Progenitor cell of endocrine pancreas (in vitro differentiated cells): ENCODE results near the gene STK36. TPM values are rescaled to one million over a fixed set of nuclear protein-coding genes. Genes with fewer than 3 reads are reported as not detected.

Source experiments
- DNase-seq: peaks from one replicate; pipeline ENCODE4 v3.0.0; 2021; ENCODE audit warnings: low spot score; ENCODE audit not compliant: unreplicated experiment
- H3K27ac Mint-ChIP-seq: 2 replicates; pipeline ENCODE4 v1.8.0; 2021; ENCODE audit warnings: mild to moderate bottlenecking, moderate library complexity, mixed read lengths
- H3K27me3 Mint-ChIP-seq: 2 replicates; pipeline ENCODE4 v1.8.0; 2021; ENCODE audit warnings: mixed read lengths
- H3K36me3 Mint-ChIP-seq: 2 replicates; pipeline ENCODE4 v1.8.0; 2022; ENCODE audit warnings: mixed read lengths; ENCODE audit not compliant: insufficient read depth
- H3K4me1 Mint-ChIP-seq: 2 replicates; pipeline ENCODE4 v1.8.0; 2021; ENCODE audit warnings: low read depth, mixed read lengths
- H3K4me3 Mint-ChIP-seq: 2 replicates; pipeline ENCODE4 v1.8.0; 2021; ENCODE audit warnings: low read depth, mild to moderate bottlenecking, moderate library complexity, mixed read lengths
- H3K9me3 Mint-ChIP-seq: 2 replicates; pipeline ENCODE4 v1.8.0; 2021; ENCODE audit warnings: low read depth, mixed read lengths
- total RNA-seq: library from RNA; stranded (reverse); gene quantifications from 2 replicates; pipeline ENCODE4 v1.2.1, GENCODE V29; 2021
- TF ChIP-seq, protein P1 (sequence below): fragments of 200-600 bp; sonication (generic); IDR thresholded peaks from one replicate; pipeline ENCODE4 v1.5.0; 2021; ENCODE audit warnings: antibody characterized with exemption, mild to moderate bottlenecking; ENCODE audit not compliant: unreplicated experiment

STK36 gene
- total RNA-seq, 1 donor from 2014 or later = 137 TPM

DNA sequence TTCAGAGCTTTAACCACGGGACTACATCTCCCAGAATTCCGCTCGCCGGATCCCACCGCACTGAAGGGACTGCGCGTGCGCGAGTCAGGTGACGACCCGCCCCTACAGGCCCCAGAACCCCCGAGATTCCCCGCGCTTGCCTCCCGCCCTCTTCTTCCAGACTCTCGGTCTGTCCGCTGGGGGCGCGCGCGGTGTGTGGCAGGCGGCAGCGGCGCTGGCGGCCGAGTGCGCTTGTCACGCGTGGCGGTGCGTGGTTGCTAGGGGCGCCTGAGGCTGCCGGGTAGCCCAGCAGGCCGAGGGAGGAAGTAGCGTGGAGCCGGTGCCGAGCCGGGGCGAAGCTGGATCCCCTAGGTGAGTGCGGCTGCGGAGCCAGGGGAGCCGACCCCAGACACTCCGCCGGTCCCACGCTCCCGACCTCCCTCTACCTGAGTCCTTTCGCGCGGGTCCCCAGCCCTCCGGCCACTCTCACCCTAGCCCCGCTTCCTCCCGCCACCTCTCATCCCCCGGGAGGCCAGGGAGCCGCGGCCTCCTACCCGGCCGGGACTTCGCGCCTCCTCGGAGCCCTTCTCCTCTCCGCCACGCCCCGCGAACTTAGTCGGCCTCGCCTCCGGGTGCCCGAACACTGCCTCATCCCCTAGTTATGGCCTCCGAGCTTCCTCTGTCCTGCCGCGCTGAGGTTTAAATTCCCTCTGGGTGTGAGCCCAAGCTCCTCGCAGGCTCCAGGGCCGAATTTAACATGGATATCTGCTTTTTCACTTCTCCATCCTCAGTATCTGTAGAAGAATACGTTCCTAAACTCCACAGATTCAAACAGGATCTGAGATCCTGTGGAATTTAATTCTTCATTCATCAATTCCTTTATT is 39.0 kb downstream of the STK36 start, which contains the start of gene TTLL4:
Gene TTLL4, plus strand, starts transcription at position 149 of the 863 bp plus-strand sequence. CDS start 26,842 bp downstream, outside the sequence.
- Mint-ChIP-seq H3K9me3 (no peaks in the 10 kb centered on the region), H3K27ac (peak within 1 kb of the TSS; percentile 99), H3K4me3 (peak within 1 kb of the TSS; percentile 96), H3K4me1 (peaks cover 12% of the 10 kb centered on the region), H3K27me3 (no peaks in the 10 kb centered on the region), H3K36me3 (peaks cover 1% of the 10 kb centered on the region)
- DNase-seq = peak; percentile 99
- TF ChIP-seq, protein P1, sequence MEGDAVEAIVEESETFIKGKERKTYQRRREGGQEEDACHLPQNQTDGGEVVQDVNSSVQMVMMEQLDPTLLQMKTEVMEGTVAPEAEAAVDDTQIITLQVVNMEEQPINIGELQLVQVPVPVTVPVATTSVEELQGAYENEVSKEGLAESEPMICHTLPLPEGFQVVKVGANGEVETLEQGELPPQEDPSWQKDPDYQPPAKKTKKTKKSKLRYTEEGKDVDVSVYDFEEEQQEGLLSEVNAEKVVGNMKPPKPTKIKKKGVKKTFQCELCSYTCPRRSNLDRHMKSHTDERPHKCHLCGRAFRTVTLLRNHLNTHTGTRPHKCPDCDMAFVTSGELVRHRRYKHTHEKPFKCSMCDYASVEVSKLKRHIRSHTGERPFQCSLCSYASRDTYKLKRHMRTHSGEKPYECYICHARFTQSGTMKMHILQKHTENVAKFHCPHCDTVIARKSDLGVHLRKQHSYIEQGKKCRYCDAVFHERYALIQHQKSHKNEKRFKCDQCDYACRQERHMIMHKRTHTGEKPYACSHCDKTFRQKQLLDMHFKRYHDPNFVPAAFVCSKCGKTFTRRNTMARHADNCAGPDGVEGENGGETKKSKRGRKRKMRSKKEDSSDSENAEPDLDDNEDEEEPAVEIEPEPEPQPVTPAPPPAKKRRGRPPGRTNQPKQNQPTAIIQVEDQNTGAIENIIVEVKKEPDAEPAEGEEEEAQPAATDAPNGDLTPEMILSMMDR = peak; percentile 93

DNA sequence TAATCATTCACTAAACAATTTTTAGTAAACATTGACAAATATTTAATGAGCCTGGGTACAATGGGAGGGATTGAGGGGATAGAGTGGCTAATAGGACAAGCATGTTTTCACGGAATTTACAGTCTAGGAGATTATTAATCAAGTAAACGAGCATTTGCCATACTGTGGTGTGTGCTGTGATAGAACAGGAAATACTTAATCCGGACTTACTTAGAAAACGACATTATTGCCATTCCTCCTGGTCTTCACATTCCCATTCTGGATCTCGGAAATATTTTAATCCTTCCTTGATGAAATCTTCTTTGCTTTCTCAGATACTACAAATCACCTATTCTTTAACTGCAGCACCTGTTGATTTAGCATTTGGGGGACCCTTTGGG is 39.7 kb downstream of the STK36 start:
- Mint-ChIP-seq H3K27me3 (no peaks in the 10 kb centered on the region), H3K9me3 (no peaks in the 10 kb centered on the region), H3K27ac (peak overlapping the region; percentile 99), H3K36me3 (peaks cover 2% of the 10 kb centered on the region), H3K4me1 (peaks cover 12% of the 10 kb centered on the region), H3K4me3 (peak overlapping the region; percentile 96)
- TF ChIP-seq, protein P1 = no peak
- DNase-seq = no peak

DNA sequence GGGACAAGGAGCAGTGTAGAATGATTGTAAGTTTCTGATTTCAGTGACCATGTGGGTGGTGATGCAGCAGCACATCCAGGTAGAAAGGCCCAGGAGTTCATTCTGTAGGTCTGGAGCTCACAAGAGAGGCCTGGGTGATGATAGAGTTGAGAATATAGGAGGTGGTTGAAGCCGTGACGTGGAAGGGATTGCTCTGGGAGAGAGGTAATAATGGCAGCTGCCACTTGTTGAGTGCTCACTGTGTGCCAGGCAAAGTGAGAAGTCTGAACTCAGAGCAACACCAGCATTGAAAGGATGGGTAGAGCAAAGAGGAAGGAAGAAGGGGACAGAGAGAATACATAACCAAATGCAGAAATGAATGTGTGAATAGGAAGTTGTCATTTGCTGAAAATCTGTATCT is 42.0 kb downstream of the STK36 start:
- H3K9me3 Mint-ChIP-seq = no peaks in the 10 kb centered on the region
- peaks cover 12% of the 10 kb centered on the region for H3K4me1 Mint-ChIP-seq
- peaks cover 6% of the 10 kb centered on the region for H3K36me3 Mint-ChIP-seq
- H3K27ac Mint-ChIP-seq = no peak overlapping the region
- TF ChIP-seq, protein P1 = no peak
- H3K27me3 Mint-ChIP-seq = no peaks in the 10 kb centered on the region
- H3K4me3 Mint-ChIP-seq = no peak overlapping the region
- no peak for DNase-seq

DNA sequence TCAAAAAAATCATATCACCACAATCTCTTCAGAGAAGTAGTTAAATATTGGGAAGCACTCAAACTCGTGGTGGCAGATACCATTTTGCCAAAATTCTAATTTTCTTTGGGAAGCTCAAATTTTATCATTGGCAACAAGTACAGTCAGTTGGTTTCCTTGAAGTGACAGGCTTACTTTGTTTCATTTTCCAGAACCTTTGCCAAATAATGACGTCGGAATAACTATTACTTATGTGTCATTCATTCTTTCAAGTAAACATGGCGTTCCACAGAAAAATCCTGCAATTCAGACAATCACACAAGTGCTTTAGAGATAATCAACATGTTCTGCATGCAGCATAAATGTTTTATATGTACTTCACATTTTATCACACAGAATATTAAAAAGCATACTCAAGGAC is 44.2 kb downstream of the STK36 start:
- TF ChIP-seq, protein P1 = no peak
- H3K4me3 Mint-ChIP-seq = no peak overlapping the region
- H3K36me3 Mint-ChIP-seq = peaks cover 9% of the 10 kb centered on the region
- H3K27me3 Mint-ChIP-seq = no peaks in the 10 kb centered on the region
- no peaks in the 10 kb centered on the region for H3K9me3 Mint-ChIP-seq
- peaks cover 18% of the 10 kb centered on the region for H3K4me1 Mint-ChIP-seq
- no peak overlapping the region for H3K27ac Mint-ChIP-seq
- no peak for DNase-seq

DNA sequence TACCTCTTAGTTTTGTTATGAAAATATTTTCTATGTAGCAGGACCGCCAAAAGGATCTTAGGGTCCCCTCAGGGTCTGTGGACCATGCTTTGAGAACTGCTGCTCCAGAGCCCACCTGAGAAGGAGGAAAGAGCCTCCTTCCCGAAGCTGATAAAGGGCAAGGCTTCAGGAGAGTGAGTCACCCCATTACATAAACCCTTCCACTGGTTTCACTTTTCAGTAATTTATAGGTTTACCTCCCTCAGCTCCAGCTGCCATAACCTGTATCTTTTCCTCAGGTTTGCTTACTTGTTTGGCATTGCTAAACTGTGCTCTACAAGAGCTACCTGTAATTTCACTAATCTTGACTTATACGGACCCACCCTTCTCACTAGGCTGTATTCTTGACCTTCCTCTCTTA is 45.4 kb downstream of the STK36 start:
- Mint-ChIP-seq H3K27ac (no peak overlapping the region), H3K9me3 (no peaks in the 10 kb centered on the region), H3K27me3 (no peaks in the 10 kb centered on the region), H3K4me1 (peaks cover 18% of the 10 kb centered on the region), H3K36me3 (peaks cover 9% of the 10 kb centered on the region), H3K4me3 (no peak overlapping the region)
- no peak for DNase-seq
- TF ChIP-seq, protein P1 = no peak
